ENCODE measurements around the gene TEX264.

- TF ChIP-seq CTCF (IDR thresholded peaks at IDR 0.05; ENCODE audit: insufficient read depth, low read length) (no peak), POLR2AphosphoS5 (IDR thresholded peaks at IDR 0.05; ENCODE audit: low read depth) (no peak)
Observed at GRCh38 chr3:51682526-51682925, 11.5 kb downstream of the TEX264 start.

Data from HL-60 (cell line).